Transverse colon (tissue), 4 donors: ENCODE data around the gene RTP3.

Source experiments
- CTCF ChIP-seq, 5 experiments: fragments of 200-600 bp in 3 of 5; fragments of 450-650 bp in 2 of 5; sonication (generic) in 3 of 5; IDR thresholded peaks; 1 replicate in 2 of 5; 2 replicates in 3 of 5; pipeline ENCODE4 v1.5.1; 2016 to 2017; ENCODE audit warnings: antibody characterized with exemption in 5 of 5, inconsistent platforms in 3 of 5, mild to moderate bottlenecking in 2 of 5, moderate library complexity in 1 of 5
- POLR2A ChIP-seq: fragments of 450-650 bp; IDR thresholded peaks from one replicate; pipeline ENCODE4 v1.6.1; 2016; ENCODE audit warnings: antibody characterized with exemption, mild to moderate bottlenecking, moderate library complexity
- POLR2AphosphoS5 ChIP-seq, 3 donors: sonication (generic); formaldehyde crosslinking; IDR thresholded peaks; one replicate each; pipeline ENCODE4 v1.6.1; 2016; ENCODE audit warnings: antibody characterized with exemption in 3 of 3

DNA sequence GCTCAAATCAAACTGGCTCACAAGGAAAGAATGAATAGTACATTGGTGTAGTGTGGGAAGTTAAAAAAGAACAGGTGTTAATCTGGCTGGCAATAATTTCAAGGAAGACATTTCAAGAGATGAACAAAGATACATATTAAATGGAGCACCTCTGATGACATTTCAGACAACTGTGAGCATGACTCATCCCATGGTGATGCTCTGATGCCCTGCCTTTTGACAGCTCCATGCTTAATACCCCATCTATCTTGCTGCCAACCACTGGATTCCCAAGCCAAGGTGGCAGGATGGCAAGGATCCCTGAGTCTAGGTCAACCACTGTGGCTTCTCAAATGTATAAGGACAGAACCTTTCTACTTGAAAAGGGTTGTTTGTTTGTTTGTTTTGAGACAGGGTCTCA is 39.0 kb downstream of the RTP3 start:
- no peak for TF ChIP-seq CTCF (IDR thresholded peaks at IDR 0.05)
- TF ChIP-seq POLR2A, result no peak
- TF ChIP-seq POLR2AphosphoS5 (IDR thresholded peaks at IDR 0.05), result no peak
